SU-DHL-6 (cell line): ENCODE measurements around the gene C1QB.

Source experiments
- H2AFZ ChIP-seq: fragments of 200-600 bp; sonication (generic); 2 replicates; pipeline ENCODE4 v1.6.1; 2014; ENCODE audit warnings: low read depth, mild to moderate bottlenecking, moderate library complexity, mixed read lengths, antibody characterized with exemption, low read length; ENCODE audit not compliant: severe bottlenecking
- H3F3A ChIP-seq: fragments of 200-600 bp; shearing (Covaris generic); 2 replicates; pipeline ENCODE4 v1.6.0; 2016; ENCODE audit warnings: antibody characterized with exemption, mild to moderate bottlenecking; ENCODE audit not compliant: insufficient read depth
- H3K27ac ChIP-seq: fragments of 200-600 bp; sonication (generic); 2 replicates; pipeline ENCODE4 v1.5.1; 2016; ENCODE audit warnings: low read depth, mild to moderate bottlenecking, low read length, moderate library complexity, mixed read lengths
- H3K27me3 ChIP-seq: fragments of 200-600 bp; sonication (generic), shearing (Covaris generic); 2 replicates; pipeline ENCODE4 v1.6.0; 2014; ENCODE audit warnings: mild to moderate bottlenecking, low read length
- H3K36me3 ChIP-seq: fragments of 200-600 bp; sonication (generic); 2 replicates; pipeline ENCODE4 v1.6.1; 2014; ENCODE audit warnings: mild to moderate bottlenecking, low read length, mixed read lengths
- H3K4me2 ChIP-seq: fragments of 300-600, 200-600 bp; shearing (Covaris generic), sonication (generic); 2 replicates; pipeline ENCODE4 v1.6.0; 2014; ENCODE audit warnings: low read length, low read depth, mild to moderate bottlenecking; ENCODE audit not compliant: poor library complexity, severe bottlenecking
- H3K4me3 ChIP-seq: fragments of 200-600 bp; sonication (generic); 2 replicates; pipeline ENCODE4 v1.5.1; 2014; ENCODE audit warnings: antibody characterized with exemption, low read length, mild to moderate bottlenecking, mixed read lengths; ENCODE audit not compliant: insufficient read depth, poor library complexity, severe bottlenecking
- H3K79me2 ChIP-seq: fragments of 200-600 bp; sonication (generic); 2 replicates; pipeline ENCODE4 v1.6.1; 2014; ENCODE audit warnings: mild to moderate bottlenecking, low read length, moderate library complexity; ENCODE audit not compliant: insufficient read depth
- H3K9ac ChIP-seq: fragments of 200-600 bp; sonication (generic); 2 replicates; pipeline ENCODE4 v1.7.0; 2014; ENCODE audit warnings: mild to moderate bottlenecking, low read length
- H3K9me2 ChIP-seq: fragments of 200-600 bp; sonication (generic); replicated peaks from 2 replicates; pipeline ENCODE4 v1.6.1; 2014; ENCODE audit warnings: low read length; ENCODE audit not compliant: insufficient read depth
- H3K9me3 ChIP-seq: fragments of 200-600 bp; sonication (generic); 2 replicates; pipeline ENCODE4 v1.6.1; 2014; ENCODE audit warnings: low read length, mixed read lengths; ENCODE audit not compliant: insufficient read depth
- H4K20me1 ChIP-seq: fragments of 200-600 bp; sonication (generic); 2 replicates; pipeline ENCODE4 v1.6.1; 2014; ENCODE audit warnings: low read depth, mild to moderate bottlenecking, antibody characterized with exemption, low read length, moderate library complexity, mixed read lengths
- CTCF ChIP-seq: fragments of 200-600 bp; sonication (generic); IDR thresholded peaks from one replicate; pipeline ENCODE4 v1.5.1; 2017; ENCODE audit warnings: antibody characterized with exemption, mild to moderate bottlenecking, low read length, moderate library complexity; ENCODE audit not compliant: insufficient read depth, poor library complexity, severe bottlenecking
- EZH2phosphoT487 ChIP-seq: fragments of 200-600 bp; sonication (generic), shearing (Covaris generic); conservative IDR thresholded peaks from 2 replicates; pipeline ENCODE4 v1.6.1; 2018; ENCODE audit warnings: mild to moderate bottlenecking, antibody characterized with exemption, low read length, moderate library complexity, mixed read lengths

C1QB gene

GRCh38 chr1:22652881-22653316, at the start of gene C1QB:
C1QB (plus strand) TSS chr1:22653236; CDS start chr1:22659463, 6,227 bp downstream.
- no peaks in the 10 kb centered on the region for H3K79me2 ChIP-seq
- H3K27ac ChIP-seq = no peak within 1 kb of the TSS
- H3K36me3 ChIP-seq = no peaks in the 10 kb centered on the region
- H3K4me2 ChIP-seq = no peak within 1 kb of the TSS
- no peak within 1 kb of the TSS for H2AFZ ChIP-seq
- no peaks in the 10 kb centered on the region for H3K9me3 ChIP-seq
- no peak within 1 kb of the TSS for H3K9ac ChIP-seq
- no peak for TF ChIP-seq EZH2phosphoT487
- H3F3A ChIP-seq = no peaks in the 10 kb centered on the region
- no peak within 1 kb of the TSS for H3K4me3 ChIP-seq
- no peaks in the 10 kb centered on the region for H3K27me3 ChIP-seq
- no peaks in the 10 kb centered on the region for H3K9me2 ChIP-seq
- no peaks in the 10 kb centered on the region for H4K20me1 ChIP-seq

GRCh38 chr1:22606161-22606560, 46.9 kb upstream of the C1QB start:
- Histone ChIP-seq H3K9me3 (no peaks in the 10 kb centered on the region), H3K4me3 (no peak overlapping the region), H3K79me2 (no peaks in the 10 kb centered on the region), H3K36me3 (no peaks in the 10 kb centered on the region), H3K9ac (no peak overlapping the region), H3F3A (no peaks in the 10 kb centered on the region), H4K20me1 (no peaks in the 10 kb centered on the region), H3K27ac (no peak overlapping the region), H3K9me2 (no peaks in the 10 kb centered on the region), H3K27me3 (no peaks in the 10 kb centered on the region), H2AFZ (no peak overlapping the region), H3K4me2 (no peak overlapping the region)
- TF ChIP-seq EZH2phosphoT487 = no peak
- no peak for TF ChIP-seq CTCF

GRCh38 chr1:22607154-22607553, 45.9 kb upstream of the C1QB start:
- no peak overlapping the region for H3K4me3 ChIP-seq
- no peak overlapping the region for H3K27ac ChIP-seq
- no peaks in the 10 kb centered on the region for H3K79me2 ChIP-seq
- no peaks in the 10 kb centered on the region for H3K9me3 ChIP-seq
- no peak overlapping the region for H3K4me2 ChIP-seq
- H4K20me1 ChIP-seq = no peaks in the 10 kb centered on the region
- no peak for TF ChIP-seq CTCF
- TF ChIP-seq EZH2phosphoT487 = no peak
- H3K9me2 ChIP-seq = no peaks in the 10 kb centered on the region
- no peaks in the 10 kb centered on the region for H3K36me3 ChIP-seq
- no peak overlapping the region for H3K9ac ChIP-seq
- no peaks in the 10 kb centered on the region for H3F3A ChIP-seq
- H2AFZ ChIP-seq = no peak overlapping the region
- H3K27me3 ChIP-seq = no peaks in the 10 kb centered on the region

- Histone ChIP-seq H3K4me3 (no peak overlapping the region), H2AFZ (no peak overlapping the region), H3K9ac (no peak overlapping the region), H3K27me3 (no peaks in the 10 kb centered on the region), H3F3A (no peaks in the 10 kb centered on the region), H3K9me2 (no peaks in the 10 kb centered on the region), H3K9me3 (no peaks in the 10 kb centered on the region), H4K20me1 (no peaks in the 10 kb centered on the region), H3K4me2 (no peak overlapping the region), H3K79me2 (no peaks in the 10 kb centered on the region), H3K27ac (no peak overlapping the region), H3K36me3 (no peaks in the 10 kb centered on the region)
- TF ChIP-seq CTCF (no peak), EZH2phosphoT487 (no peak)
These were observed 44.7 kb upstream of the C1QB start for GRCh38 chr1:22608361-22608760.
